ENCODE measurements around the gene UHMK1. TPM values are rescaled to one million over a fixed set of nuclear protein-coding genes. Genes with fewer than 3 reads are reported as not detected.

Gene UHMK1
- total and polyA plus RNA-seq, 2 donors (not counting 1 experiment from before 2014, with no cell fraction given) = 39.1 to 79.1 TPM

DNA sequence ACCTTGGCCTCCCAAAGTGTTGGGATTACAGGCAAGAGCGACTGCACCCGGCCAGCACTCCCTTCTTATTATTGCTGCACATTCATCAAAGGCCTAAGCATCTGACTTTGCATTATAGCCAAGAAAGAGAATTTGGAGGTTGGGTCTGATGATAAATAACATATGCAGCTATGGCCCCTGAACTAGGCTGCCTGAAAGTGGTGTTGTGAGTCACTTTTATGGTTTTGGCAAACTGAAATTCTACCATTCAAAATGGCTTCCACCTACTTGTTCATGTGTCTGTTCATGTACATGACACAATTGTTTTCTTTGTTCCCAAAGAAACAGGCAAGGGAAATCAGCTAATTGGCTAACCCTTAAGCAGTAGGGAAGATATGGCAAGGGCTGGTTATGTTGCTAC, 38.9 kb downstream of the UHMK1 start:
- no peak for TF ChIP-seq EZH2 (IDR thresholded peaks at IDR 0.05; ENCODE audit: low read length, missing control alignments)
- Histone ChIP-seq H3K36me3 (ENCODE audit: control insufficient read depth, insufficient read depth, low read length) (no peaks in the 10 kb centered on the region), H3K4me3 (replicated peaks in 1 of 4; ENCODE audit: control extremely low read depth in 1 of 4, insufficient read depth in 1 of 4, low read depth in 3 of 4, low read length in 4 of 4) (no peak overlapping the region), H3K9ac (ENCODE audit: insufficient read depth, low read length) (no peak overlapping the region), H2AFZ (ENCODE audit: low read length) (no peak overlapping the region), H3K9me3 (ENCODE audit: control insufficient read depth, insufficient read depth, low read depth, low read length) (no peaks in the 10 kb centered on the region), H3K27ac (ENCODE audit: insufficient read depth, low read length) (peak overlapping the region; percentile 56), H3K27me3 (ENCODE audit: control insufficient read depth, insufficient read depth, low read length) (no peaks in the 10 kb centered on the region), H3K79me2 (ENCODE audit: control insufficient read depth, insufficient read depth, low read length) (no peaks in the 10 kb centered on the region), H3K4me2 (ENCODE audit: extremely low read depth, insufficient read depth, low read length) (no peak overlapping the region), H3K4me1 (ENCODE audit: control insufficient read depth, extremely low read depth, insufficient read depth, low read length) (peaks cover 29% of the 10 kb centered on the region), H4K20me1 (ENCODE audit: control insufficient read depth, extremely low read depth, insufficient read depth, low read length) (no peaks in the 10 kb centered on the region)
- DNase-seq (ENCODE audit: low read depth in 2 of 2) = peak; percentile 55 to 85

DNA sequence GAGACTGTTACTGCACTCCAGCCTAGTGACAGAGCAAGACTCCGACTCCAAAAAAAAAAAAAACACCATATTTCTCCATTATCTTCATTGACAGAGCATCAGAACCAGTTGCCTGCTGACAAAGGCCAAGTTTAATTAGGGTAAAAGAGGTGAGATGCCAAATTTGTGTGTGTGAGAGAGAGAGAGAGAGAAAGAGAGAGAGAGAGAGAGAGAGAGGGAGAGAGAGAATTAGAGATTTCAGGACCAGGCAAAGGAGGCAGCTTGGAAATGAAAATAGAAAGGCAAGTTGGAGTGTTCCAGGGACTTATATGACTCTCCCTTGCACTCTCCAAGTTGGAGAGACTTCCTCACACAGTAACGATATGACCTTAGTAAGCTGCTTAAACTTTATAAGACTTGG, 39.6 kb downstream of the UHMK1 start:
- Histone ChIP-seq H3K27ac (ENCODE audit: insufficient read depth, low read length) (peak overlapping the region; percentile 2), H3K27me3 (ENCODE audit: control insufficient read depth, insufficient read depth, low read length) (no peaks in the 10 kb centered on the region), H2AFZ (ENCODE audit: low read length) (no peak overlapping the region), H3K4me3 (replicated peaks in 1 of 4; ENCODE audit: control extremely low read depth in 1 of 4, insufficient read depth in 1 of 4, low read depth in 3 of 4, low read length in 4 of 4) (no peak overlapping the region), H3K79me2 (ENCODE audit: control insufficient read depth, insufficient read depth, low read length) (no peaks in the 10 kb centered on the region), H4K20me1 (ENCODE audit: control insufficient read depth, extremely low read depth, insufficient read depth, low read length) (no peaks in the 10 kb centered on the region), H3K4me1 (ENCODE audit: control insufficient read depth, extremely low read depth, insufficient read depth, low read length) (peaks cover 32% of the 10 kb centered on the region), H3K4me2 (ENCODE audit: extremely low read depth, insufficient read depth, low read length) (no peak overlapping the region), H3K9me3 (ENCODE audit: control insufficient read depth, insufficient read depth, low read depth, low read length) (no peaks in the 10 kb centered on the region), H3K36me3 (ENCODE audit: control insufficient read depth, insufficient read depth, low read length) (no peaks in the 10 kb centered on the region), H3K9ac (ENCODE audit: insufficient read depth, low read length) (no peak overlapping the region)
- TF ChIP-seq CTCF (conservative IDR thresholded peaks at IDR 0.05 in 1 of 2, IDR thresholded peaks at IDR 0.05 in 1 of 2; ENCODE audit: low read depth in 1 of 2, low read length in 2 of 2) = no peak
- TF ChIP-seq EZH2 (IDR thresholded peaks at IDR 0.05; ENCODE audit: low read length, missing control alignments) = no peak
- DNase-seq (ENCODE audit: low read depth in 2 of 2) = peak in 1 of 2 donors; percentile 8

DNA sequence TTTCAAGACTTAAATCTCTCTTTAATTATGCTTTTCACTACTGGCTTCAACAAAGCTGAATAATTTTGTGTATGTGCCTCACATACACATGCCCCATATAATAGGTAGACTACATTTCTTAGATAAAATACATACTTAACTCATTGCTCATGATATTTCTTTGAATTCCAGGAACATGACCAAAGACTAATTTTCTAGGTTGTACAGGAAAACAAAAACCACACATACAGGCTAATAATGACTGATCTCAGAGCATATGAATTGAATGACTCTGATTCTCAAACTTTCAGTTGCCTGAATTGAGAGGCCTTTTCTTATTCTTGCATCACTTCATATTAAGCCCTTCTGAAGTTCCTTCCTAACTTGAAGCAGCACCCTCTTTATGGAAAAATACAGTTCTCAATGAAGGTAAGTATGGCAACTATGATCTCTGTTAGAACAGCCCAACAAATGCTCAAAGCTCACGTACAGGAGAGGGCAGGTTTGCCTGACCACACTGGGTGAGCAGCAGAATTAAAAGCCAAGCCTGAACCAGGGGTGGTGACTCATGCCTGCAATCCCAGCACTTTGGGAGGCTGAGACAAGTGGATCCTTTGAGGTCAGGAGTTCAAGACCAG, 41.3 kb downstream of the UHMK1 start:
- no peak for TF ChIP-seq EZH2 (IDR thresholded peaks at IDR 0.05; ENCODE audit: low read length, missing control alignments)
- TF ChIP-seq CTCF (conservative IDR thresholded peaks at IDR 0.05 in 1 of 2, IDR thresholded peaks at IDR 0.05 in 1 of 2; ENCODE audit: low read depth in 1 of 2, low read length in 2 of 2) = no peak
- Histone ChIP-seq H3K4me1 (ENCODE audit: control insufficient read depth, extremely low read depth, insufficient read depth, low read length) (peaks cover 32% of the 10 kb centered on the region), H3K27me3 (ENCODE audit: control insufficient read depth, insufficient read depth, low read length) (no peaks in the 10 kb centered on the region), H3K79me2 (ENCODE audit: control insufficient read depth, insufficient read depth, low read length) (no peaks in the 10 kb centered on the region), H3K4me2 (ENCODE audit: extremely low read depth, insufficient read depth, low read length) (peak overlapping the region; percentile 67), H3K27ac (ENCODE audit: insufficient read depth, low read length) (peak overlapping the region; percentile 94), H3K4me3 (replicated peaks in 1 of 4; ENCODE audit: control extremely low read depth in 1 of 4, insufficient read depth in 1 of 4, low read depth in 3 of 4, low read length in 4 of 4) (no peak overlapping the region), H3K9ac (ENCODE audit: insufficient read depth, low read length) (peak overlapping the region; percentile 41), H3K36me3 (ENCODE audit: control insufficient read depth, insufficient read depth, low read length) (no peaks in the 10 kb centered on the region), H2AFZ (ENCODE audit: low read length) (peak overlapping the region; percentile 49), H4K20me1 (ENCODE audit: control insufficient read depth, extremely low read depth, insufficient read depth, low read length) (no peaks in the 10 kb centered on the region), H3K9me3 (ENCODE audit: control insufficient read depth, insufficient read depth, low read depth, low read length) (no peaks in the 10 kb centered on the region)
- peak; percentile 83 to 97 for DNase-seq (ENCODE audit: low read depth in 2 of 2)

Data from fibroblast of lung (primary cell).